ENCODE results near the gene GPR146.
"Not testable (repeated sequence)": the region's sequence is repeated elsewhere in the genome, so short reads cannot be mapped to it uniquely, and the experiment has no call there.

GPR146 gene

DNA sequence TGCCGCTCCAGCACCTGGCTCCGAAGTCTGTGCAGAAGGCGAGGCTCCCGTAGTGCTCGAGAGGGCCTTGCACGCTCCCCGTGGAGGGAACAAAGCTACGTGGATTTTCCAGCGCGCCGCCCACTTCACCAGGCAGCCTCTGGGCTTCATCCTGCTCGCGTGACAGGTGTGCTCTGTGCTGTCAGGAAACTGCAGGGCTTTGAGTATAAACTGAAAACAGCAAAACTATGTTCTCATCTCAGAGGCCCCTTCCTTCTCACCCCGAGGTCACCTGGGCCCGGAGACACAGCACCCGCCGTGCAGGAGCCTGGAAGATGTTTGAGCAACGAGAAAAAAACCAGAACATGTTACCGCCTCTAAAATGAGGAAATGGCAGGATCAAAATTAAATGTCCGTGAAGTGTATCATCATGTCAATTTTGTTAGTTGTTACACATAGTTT is 17.6 kb upstream of the GPR146 start:
- no peak for DNase-seq

- DNase-seq, result no peak
Observed at GRCh38 chr7:1027242-1028043, 16.9 kb upstream of the GPR146 start.

- peak; percentile 78 to 82 for DNase-seq
Observed at GRCh38 chr7:1028044-1028770, 16.1 kb upstream of the GPR146 start.

GRCh38 chr7:1028775-1029636 is 15.3 kb upstream of the GPR146 start:
- DNase-seq, result peak; percentile 37 to 54

- DNase-seq, result no peak
Observed at GRCh38 chr7:1029637-1030443, 14.5 kb upstream of the GPR146 start.

GRCh38 chr7:1030444-1031070 is 13.8 kb upstream of the GPR146 start:
- no peak for DNase-seq

DNA sequence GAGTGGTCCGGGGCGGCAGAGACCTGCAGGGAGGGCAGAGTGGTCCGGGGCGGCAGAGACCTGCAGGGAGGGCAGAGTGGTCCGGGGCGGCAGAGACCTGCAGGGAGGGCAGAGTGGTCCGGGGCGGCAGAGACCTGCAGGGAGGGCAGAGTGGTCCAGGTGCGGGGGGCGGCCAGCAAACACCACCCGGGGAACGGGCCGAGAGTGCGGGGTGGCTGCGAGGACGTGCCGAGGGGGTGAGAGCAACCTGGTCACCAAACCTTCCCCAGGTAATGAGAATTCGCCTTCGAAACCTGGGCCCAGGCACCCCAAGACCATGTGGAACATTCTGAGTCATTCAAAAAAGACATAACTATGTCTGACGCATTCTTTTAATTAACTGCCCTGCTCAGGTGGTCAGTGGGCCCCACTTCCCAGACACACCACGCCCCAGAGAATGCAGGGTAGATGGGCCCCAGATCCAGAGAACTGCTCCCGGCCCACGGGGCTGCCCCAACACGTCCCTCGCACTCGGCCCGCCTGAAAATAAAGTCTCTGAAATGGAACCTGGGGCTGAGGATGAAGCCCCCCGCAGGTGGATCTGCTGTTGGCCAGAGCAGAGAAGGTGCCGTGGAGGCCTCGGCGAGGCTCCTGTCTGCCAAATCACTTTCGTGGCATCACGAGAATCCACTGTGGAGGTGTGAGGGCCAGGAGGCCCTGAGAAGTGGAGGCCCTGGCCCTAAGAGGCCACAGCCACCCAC is 12.5 kb upstream of the GPR146 start:
- no peak for DNase-seq

GRCh38 chr7:1032536-1033181 is 11.7 kb upstream of the GPR146 start:
- no peak for DNase-seq

- no peak for DNase-seq
Observed at GRCh38 chr7:1033546-1034145, 10.7 kb upstream of the GPR146 start.

- DNase-seq, result not testable (repeated sequence)
Observed at GRCh38 chr7:1034769-1035168, 9.6 kb upstream of the GPR146 start.

DNA sequence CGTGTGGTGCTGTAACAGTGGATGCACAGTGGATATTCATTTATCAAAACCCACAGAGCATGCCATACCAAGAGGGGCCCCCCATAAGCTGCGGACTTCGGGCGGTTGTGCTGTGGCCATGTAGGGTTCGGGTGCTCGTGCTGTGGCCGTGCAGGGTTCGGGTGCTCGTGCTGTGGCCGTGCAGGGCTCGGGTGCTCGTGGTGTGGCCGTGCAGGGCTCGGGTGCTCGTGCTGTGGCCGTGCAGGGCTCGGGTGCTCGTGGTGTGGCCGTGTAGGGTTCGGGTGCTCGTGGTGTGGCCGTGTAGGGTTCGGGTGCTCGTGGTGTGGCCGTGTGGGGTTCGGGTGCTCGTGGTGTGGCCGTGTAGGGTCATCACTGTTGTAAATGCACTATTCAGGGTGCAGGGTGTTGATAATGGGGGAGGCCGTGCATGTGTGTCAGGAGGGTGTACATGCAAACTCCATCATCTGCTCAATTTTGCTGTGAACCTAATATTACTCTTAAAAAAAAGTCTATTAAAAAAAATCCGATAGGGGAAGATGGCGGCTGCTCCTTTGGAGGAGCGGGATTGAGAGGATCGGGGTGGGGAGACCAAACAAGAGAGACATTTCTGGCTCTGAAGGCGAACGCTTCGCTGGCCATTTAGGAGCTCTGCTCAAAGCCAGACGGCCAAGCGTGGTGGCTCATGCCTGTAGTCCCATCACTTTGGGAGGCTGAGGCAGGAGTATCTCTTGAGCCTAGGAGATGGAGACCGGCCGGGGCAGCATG is 8.0 kb upstream of the GPR146 start:
- DNase-seq, result not testable (repeated sequence)

GRCh38 chr7:1040233-1040632 is 4.1 kb upstream of the GPR146 start:
- DNase-seq, result not testable (repeated sequence)

GRCh38 chr7:1040790-1041189 is 3.6 kb upstream of the GPR146 start:
- no peak for DNase-seq

DNA sequence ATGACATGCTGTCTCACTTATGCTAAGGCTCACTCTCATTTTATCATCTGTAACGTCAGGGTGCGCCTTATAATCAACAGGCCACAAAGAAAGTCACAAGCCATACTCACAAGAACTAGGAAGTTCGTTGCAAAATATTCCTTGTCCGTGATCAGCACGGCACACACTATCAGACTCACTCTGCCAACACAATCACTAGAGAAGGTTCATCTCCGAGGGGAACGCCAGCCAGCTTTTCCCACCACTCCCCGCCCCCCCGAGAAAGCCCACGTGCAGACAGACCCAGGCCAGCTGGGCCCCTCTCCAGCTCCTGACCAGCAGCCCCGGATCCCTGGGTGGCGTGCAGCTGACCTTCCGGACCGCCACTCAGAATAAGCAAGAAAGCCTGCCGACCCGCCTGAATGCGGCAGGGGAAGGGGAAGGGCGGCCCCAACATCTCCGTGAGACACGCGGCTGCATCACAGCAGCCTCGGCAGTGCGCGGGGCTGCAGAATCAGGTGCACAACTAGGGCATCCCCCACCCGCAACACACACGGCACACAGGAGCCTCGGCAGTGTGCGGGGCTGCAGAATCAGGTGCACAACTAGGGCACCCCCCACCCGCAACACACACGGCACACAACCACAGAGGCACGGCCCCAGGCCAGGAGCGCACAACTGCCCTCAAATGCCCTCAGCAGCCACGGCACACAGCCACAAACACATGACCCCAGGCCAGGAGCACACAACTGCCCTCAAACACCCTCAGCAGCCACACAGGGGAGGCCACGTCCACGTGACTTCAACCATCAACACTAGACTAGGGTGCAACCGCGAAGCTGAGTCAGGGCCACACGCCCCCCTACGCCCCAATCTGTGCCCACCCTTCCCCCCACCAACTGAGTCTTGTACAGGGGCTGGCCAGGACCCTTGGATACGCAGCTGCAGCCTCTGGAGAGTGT is 2.5 kb upstream of the GPR146 start:
- no peak for DNase-seq

DNA sequence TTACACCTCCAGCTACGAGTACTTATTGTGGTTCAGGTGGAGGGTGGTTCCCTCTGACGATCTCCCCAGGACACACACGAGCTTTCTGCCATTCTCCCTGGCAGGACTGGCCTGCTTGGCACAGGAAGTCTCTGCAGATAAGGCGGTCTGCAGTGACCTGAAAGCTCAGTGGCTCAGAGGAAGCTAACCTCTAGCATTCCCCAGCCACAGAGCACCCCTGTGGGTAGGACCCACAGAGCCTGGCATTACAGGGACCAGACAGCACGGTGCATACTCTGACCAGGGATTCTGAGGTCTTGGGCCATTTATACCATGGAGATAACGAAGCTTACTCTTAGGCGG is 1.9 kb upstream of the GPR146 start:
- DNase-seq, result no peak

GRCh38 chr7:1043552-1044188 is 676 bp upstream of the GPR146 start:
- no peak for DNase-seq
